SK-N-SH treated with all-trans-retinoic acid at 6 μM for 48 hours (cell line): ENCODE results near the gene CHRM1.
A peak's percentile ranks its signal among the peaks of the same experiment; 100 is the strongest.

Source experiments
- ATAC-seq: fragments of 200-7000 bp; cut with Tn5 transposase; 3 replicates; pipeline ENCODE4 v1.9.1; 2020; ENCODE audit warnings: mild to moderate bottlenecking, moderate library complexity
- ARNTL ChIP-seq: fragments of 450-650 bp; formaldehyde crosslinking; IDR thresholded peaks from 2 replicates; pipeline ENCODE4 v1.5.0; 2020; ENCODE audit warnings: low read depth, mild to moderate bottlenecking, moderate library complexity, borderline replicate concordance
- BACH2 ChIP-seq: fragments of 250-450 bp; sonication (Bioruptor Pico); IDR thresholded peaks from 2 replicates; pipeline ENCODE4 v1.9.0; 2021; ENCODE audit warnings: mild to moderate bottlenecking, borderline replicate concordance
- CREB5 ChIP-seq: fragments of 250-450 bp; sonication (Bioruptor Pico); IDR thresholded peaks from 2 replicates; pipeline ENCODE4 v1.5.1; 2020; ENCODE audit warnings: low read depth, mild to moderate bottlenecking, moderate library complexity
- CSRNP3 ChIP-seq: fragments of 250-450 bp; sonication (Bioruptor Pico); IDR thresholded peaks from 2 replicates; pipeline ENCODE4 v1.5.1; 2021; ENCODE audit warnings: mild to moderate bottlenecking, moderate library complexity
- ESRRG ChIP-seq: fragments of 250-450 bp; sonication (Bioruptor Pico); IDR thresholded peaks from 2 replicates; pipeline ENCODE4 v1.6.1; 2021; ENCODE audit warnings: mild to moderate bottlenecking
- GLIS3 ChIP-seq: fragments of 250-450 bp; sonication (Bioruptor Pico); IDR thresholded peaks from 2 replicates; pipeline ENCODE4 v1.5.0; 2020; ENCODE audit warnings: mild to moderate bottlenecking, moderate library complexity
- ISL1 ChIP-seq: fragments of 250-450 bp; sonication (Bioruptor Pico); IDR thresholded peaks from 2 replicates; pipeline ENCODE4 v2.1.2; 2022; ENCODE audit warnings: mild to moderate bottlenecking, moderate library complexity
- OSR1 ChIP-seq: fragments of 250-450 bp; sonication (Bioruptor Pico); IDR thresholded peaks from 2 replicates; pipeline ENCODE4 v1.8.0; 2022; ENCODE audit warnings: moderate library complexity, mild to moderate bottlenecking, inconsistent platforms
- PATZ1 ChIP-seq: fragments of 250-450 bp; sonication (Bioruptor Pico); IDR thresholded peaks from 2 replicates; pipeline ENCODE4 v1.8.0; 2020; ENCODE audit warnings: mild to moderate bottlenecking, moderate library complexity, borderline replicate concordance
- POU6F1 ChIP-seq: fragments of 250-450 bp; sonication (Bioruptor Pico); IDR thresholded peaks from 2 replicates; pipeline ENCODE4 v1.8.0; 2021; ENCODE audit warnings: low read depth, mild to moderate bottlenecking, moderate library complexity, borderline replicate concordance
- PPARA ChIP-seq: fragments of 250-450 bp; sonication (Bioruptor Pico); IDR thresholded peaks from 2 replicates; pipeline ENCODE4 v1.5.0; 2020; ENCODE audit warnings: mild to moderate bottlenecking, borderline replicate concordance
- RARB ChIP-seq: fragments of 250-450 bp; sonication (Bioruptor Pico); IDR thresholded peaks from 2 replicates; pipeline ENCODE4 v1.8.0; 2021; ENCODE audit warnings: mild to moderate bottlenecking, moderate library complexity
- SNAI2 ChIP-seq: fragments of 250-450 bp; sonication (Bioruptor Pico); IDR thresholded peaks from 2 replicates; pipeline ENCODE4 v1.5.0; 2020; ENCODE audit warnings: mild to moderate bottlenecking, moderate library complexity
- TCF4 ChIP-seq: fragments of 250-450 bp; sonication (Bioruptor Pico); IDR thresholded peaks from 2 replicates; pipeline ENCODE4 v1.8.0; 2021; ENCODE audit warnings: mild to moderate bottlenecking, moderate library complexity, borderline replicate concordance
- TOX ChIP-seq: fragments of 250-450 bp; sonication (Bioruptor Pico); IDR thresholded peaks from 2 replicates; pipeline ENCODE4 v1.8.0; 2021; ENCODE audit warnings: mild to moderate bottlenecking, moderate library complexity, borderline replicate concordance
- TSHZ2 ChIP-seq: fragments of 250-450 bp; sonication (Bioruptor Pico); IDR thresholded peaks from 2 replicates; pipeline ENCODE4 v1.5.0; 2020; ENCODE audit warnings: mild to moderate bottlenecking, moderate library complexity
- ZC3H10 ChIP-seq: fragments of 250-450 bp; sonication (Bioruptor Pico); IDR thresholded peaks from 2 replicates; pipeline ENCODE4 v1.5.1; 2021; ENCODE audit warnings: mild to moderate bottlenecking, moderate library complexity
- ZFP30 ChIP-seq: fragments of 450-650 bp; formaldehyde crosslinking; IDR thresholded peaks from 2 replicates; pipeline ENCODE4 v1.5.0; 2022; ENCODE audit warnings: mild to moderate bottlenecking, moderate library complexity
- ZNF70 ChIP-seq: fragments of 450-650 bp; formaldehyde crosslinking; IDR thresholded peaks from 2 replicates; pipeline ENCODE4 v1.5.0; 2020; ENCODE audit warnings: mild to moderate bottlenecking, moderate library complexity
- ZNF8 ChIP-seq: fragments of 450-650 bp; formaldehyde crosslinking; IDR thresholded peaks from 2 replicates; pipeline ENCODE4 v1.5.0; 2020; ENCODE audit warnings: mild to moderate bottlenecking, moderate library complexity

CHRM1 gene

GRCh38 chr11:62908468-62909072 lies 12.6 kb downstream of the CHRM1 start:
- TF ChIP-seq RARB (no peak), ZC3H10 (CRISPR knock-in tag) (no peak), ARNTL (CRISPR knock-in tag) (no peak), ESRRG (no peak), ZNF70 (CRISPR knock-in tag) (no peak), OSR1 (no peak), CREB5 (CRISPR knock-in tag) (no peak), ZNF8 (CRISPR knock-in tag) (no peak), PATZ1 (no peak), SNAI2 (CRISPR knock-in tag) (no peak), BACH2 (no peak)
- no peak for ATAC-seq

- TF ChIP-seq ZFP30, result no peak
- no peak for TF ChIP-seq ZNF70 (CRISPR knock-in tag)
- TF ChIP-seq ESRRG, result no peak
- TF ChIP-seq OSR1, result no peak
- TF ChIP-seq RARB, result no peak
- no peak for TF ChIP-seq SNAI2 (CRISPR knock-in tag)
- TF ChIP-seq POU6F1 (CRISPR knock-in tag), result no peak
- TF ChIP-seq ZNF8 (CRISPR knock-in tag), result no peak
- TF ChIP-seq TCF4 (CRISPR knock-in tag), result no peak
- no peak for TF ChIP-seq ARNTL (CRISPR knock-in tag)
- no peak for TF ChIP-seq TOX (CRISPR knock-in tag)
- TF ChIP-seq PPARA (CRISPR knock-in tag), result no peak
- no peak for TF ChIP-seq CREB5 (CRISPR knock-in tag)
- TF ChIP-seq TSHZ2 (CRISPR knock-in tag), result no peak
- no peak for TF ChIP-seq ISL1
- no peak for TF ChIP-seq BACH2
- no peak for TF ChIP-seq GLIS3 (CRISPR knock-in tag)
- no peak for TF ChIP-seq PATZ1
- TF ChIP-seq CSRNP3, result no peak
- peak; percentile 95 for ATAC-seq
Measured at GRCh38 chr11:62905927-62906531, 15.1 kb downstream of the CHRM1 start.
